K562 (cell line): ENCODE measurements around the gene ZNF319. TPM values are rescaled to one million over a fixed set of nuclear protein-coding genes. Genes with fewer than 3 reads are reported as not detected.

ENCODE experiments used
- ATF6 ChIP-seq: sonication (generic); formaldehyde crosslinking; IDR thresholded peaks from 2 replicates; pipeline ENCODE4 v1.4.0; 2020; ENCODE audit warnings: mild to moderate bottlenecking, missing genetic modification reagents
- DPF2 ChIP-seq: fragments of 450-650 bp; IDR thresholded peaks from 2 replicates; pipeline ENCODE4 v1.6.1; 2016
- EHMT2 ChIP-seq: fragments of 450-650 bp; IDR thresholded peaks from 2 replicates; pipeline ENCODE4 v1.6.1; 2018; ENCODE audit warnings: antibody characterized with exemption
- ESRRA ChIP-seq: fragments of 450-650 bp; IDR thresholded peaks from 2 replicates; pipeline ENCODE4 v1.6.1; 2014; ENCODE audit warnings: low read depth, mild to moderate bottlenecking, moderate library complexity, borderline replicate concordance
- HIVEP1 ChIP-seq: fragments of 250-450 bp; sonication (Bioruptor Pico); IDR thresholded peaks from 2 replicates; pipeline ENCODE4 v1.4.0; 2020; ENCODE audit warnings: mild to moderate bottlenecking
- HMG20B ChIP-seq: fragments of 250-450 bp; sonication (Bioruptor Pico); IDR thresholded peaks from 2 replicates; pipeline ENCODE4 v1.5.0; 2021; ENCODE audit warnings: mild to moderate bottlenecking
- KDM1A ChIP-seq, 2 experiments: fragments of 450-650 bp; IDR thresholded peaks; 2 replicates each; pipeline ENCODE4 v1.6.1; 2016; ENCODE audit warnings: mild to moderate bottlenecking in 2 of 2
- MTA2 ChIP-seq: fragments of 450-650 bp; IDR thresholded peaks from 2 replicates; pipeline ENCODE4 v1.6.1; 2016; ENCODE audit warnings: low read depth
- NFYB ChIP-seq: IDR thresholded peaks from 2 replicates; pipeline ENCODE4 v1.6.1; 2011; ENCODE audit warnings: mild to moderate bottlenecking, moderate library complexity; ENCODE audit not compliant: insufficient read length; ENCODE audit errors: extremely low read depth
- PBX2 ChIP-seq, 2 experiments: IDR thresholded peaks in 1 of 2; conservative IDR thresholded peaks in 1 of 2; 2 replicates each; pipeline ENCODE4 v1.6.1; 2016; ENCODE audit warnings: low read depth in 2 of 2, mild to moderate bottlenecking in 1 of 2, missing compliant biosample characterization in 1 of 2, missing genetic modification characterization in 1 of 2, moderate library complexity in 1 of 2
- PPARD ChIP-seq: fragments of 250-450 bp; sonication (Bioruptor Pico); IDR thresholded peaks from 2 replicates; pipeline ENCODE4 v1.8.0; 2022; ENCODE audit warnings: inconsistent platforms, mild to moderate bottlenecking, moderate library complexity
- TEAD2 ChIP-seq: fragments of 450-650 bp; IDR thresholded peaks from 2 replicates; pipeline ENCODE4 v1.6.1; 2016; ENCODE audit warnings: missing genetic modification characterization, control low read depth, missing compliant biosample characterization
- USF1 ChIP-seq: sonication (generic); formaldehyde crosslinking; IDR thresholded peaks from 2 replicates; pipeline ENCODE4 v1.9.0; 2022; ENCODE audit warnings: mild to moderate bottlenecking, missing genetic modification reagents
- ZBTB1 ChIP-seq: sonication (generic); formaldehyde crosslinking; IDR thresholded peaks from 2 replicates; pipeline ENCODE4 v1.8.1; 2023; ENCODE audit warnings: missing genetic modification reagents, low read depth, mild to moderate bottlenecking, borderline replicate concordance
- ZBTB26 ChIP-seq: fragments of 450-650 bp; formaldehyde crosslinking; IDR thresholded peaks from 2 replicates; pipeline ENCODE4 v1.4.0; 2022; ENCODE audit warnings: missing genetic modification characterization
- ZFP30 ChIP-seq: fragments of 250-450 bp; sonication (Bioruptor Pico); IDR thresholded peaks from 2 replicates; pipeline ENCODE4 v1.8.0; 2022; ENCODE audit warnings: moderate library complexity, mild to moderate bottlenecking, inconsistent platforms, borderline replicate concordance
- ZNF212 ChIP-seq: fragments of 450-650 bp; formaldehyde crosslinking; IDR thresholded peaks from 2 replicates; pipeline ENCODE4 v1.4.0; 2020; ENCODE audit warnings: mild to moderate bottlenecking
- ZNF384 ChIP-seq: IDR thresholded peaks from 2 replicates; pipeline ENCODE4 v1.6.1; 2012; ENCODE audit warnings: low read depth, low read length, improper control_type of control experiment
- ZNF512 ChIP-seq: IDR thresholded peaks from 2 replicates; pipeline ENCODE4 v1.6.1; 2016; ENCODE audit warnings: missing genetic modification characterization, missing compliant biosample characterization
- polyA plus RNA-seq, 8 experiments: library from polyadenylated mRNA; depleted of rRNA in 4 of 8; stranded (reverse) in 5 of 8; unstranded in 3 of 8; fragments of >200 nt; fragmentation: Nextera tagmentation in 2 of 8; fragmentation: Illumina TruSeq in 1 of 8; extraction: Ambion mirVana in 2 of 8; extraction: Trizol in 1 of 8; gene quantifications; 2 replicates each; pipeline versions ENCODE4 v1.2.1 to v1.2.3, GENCODE V29; 2011 to 2014; ENCODE audit warnings: inconsistent platforms in 1 of 8, missing spikeins in 1 of 8
- total RNA-seq, 7 experiments: library from RNA; depleted of rRNA in 6 of 7; stranded (reverse); fragments of >200 nt in 6 of 7; fragmentation: Illumina TruSeq in 2 of 7; extraction: Trizol in 2 of 7; gene quantifications; 2 replicates each; pipeline versions ENCODE4 v1.2.1 to v1.2.3, GENCODE V29; 2011 to 2021; ENCODE audit warnings: low replicate concordance in 1 of 7

ZNF319 gene
- total and polyA plus RNA-seq, 9 of the 15 experiments (the other 6 are each of a cell fraction or from before 2014, with no cell fraction given) = 0.20 to 5.7 (median 1.4) TPM

GRCh38 chr16:58020628-58021521 lies 20.4 kb upstream of the ZNF319 start (continued):
- no peak for TF ChIP-seq HMG20B (CRISPR knock-in tag)
- TF ChIP-seq ATF6 (CRISPR knock-in tag) = no peak
- TF ChIP-seq ZBTB1 (CRISPR knock-in tag) = no peak
- no peak for TF ChIP-seq HIVEP1 (CRISPR knock-in tag)
- TF ChIP-seq DPF2 = peak; percentile 58
- no peak for TF ChIP-seq TEAD2
- TF ChIP-seq ZNF384 = no peak
- TF ChIP-seq NFYB = no peak
- peak; percentile 43; the same call in 1 of the 2 replicates for TF ChIP-seq EHMT2
- TF ChIP-seq ZFP30 (CRISPR knock-in tag) = no peak
- no peak for TF ChIP-seq USF1 (CRISPR knock-in tag)
- TF ChIP-seq ZBTB26 (CRISPR knock-in tag) = 0 out of 2 replicates have a peak, but pooled peaks have one; percentile 42
- no peak for TF ChIP-seq PPARD (CRISPR knock-in tag)
- TF ChIP-seq ESRRA = 0 out of 2 replicates have a peak, but pooled peaks have one; percentile 14
- 0 out of 2 replicates have a peak, but pooled peaks have one; percentile 37 for TF ChIP-seq ZNF512 (tag)
- TF ChIP-seq ZNF212 = no peak
- no peak for TF ChIP-seq PBX2 (CRISPR knock-in tag; IDR thresholded peaks at IDR 0.05; ENCODE audit: low read depth)
- TF ChIP-seq PBX2 (tag; conservative IDR thresholded peaks at IDR 0.05; ENCODE audit: low read depth) = no peak
- no peak for TF ChIP-seq KDM1A (IDR thresholded peaks at IDR 0.05)
- peak; percentile 31; the same call in 1 of the 2 replicates for TF ChIP-seq MTA2
